ENCODE measurements around the gene AKAP8L. TPM values are rescaled to one million over a fixed set of nuclear protein-coding genes. Genes with fewer than 3 reads are reported as not detected.

Gene AKAP8L
- total and polyA plus RNA-seq, 2 experiments from 2014 or later, result 88.7 to 155 TPM

GRCh38 chr19:15455996-15456395, 37.2 kb upstream of the AKAP8L start:
- H3K27me3 ChIP-seq, result peaks cover 63% of the 10 kb centered on the region
- DNase-seq (ENCODE audit: low spot score), result no peak
- no peak overlapping the region for H2AFZ ChIP-seq
- no peaks in the 10 kb centered on the region for H3K36me3 ChIP-seq (replicated peaks; ENCODE audit: insufficient read depth, low read depth)
- no peak overlapping the region for H3K27ac ChIP-seq
- H3K4me2 ChIP-seq, result no peak overlapping the region
- no peaks in the 10 kb centered on the region for H3K9me2 ChIP-seq (replicated peaks; ENCODE audit: insufficient read depth)
- 85% methylated on average over 9 of the region's 9 CpGs for WGBS (ENCODE audit: low lambda C conversion rate, missing lambda C conversion rate)
- peaks cover 3% of the 10 kb centered on the region for H3K4me1 ChIP-seq (ENCODE audit: insufficient read depth)
- H3K9me3 ChIP-seq (ENCODE audit: low read depth), result no peaks in the 10 kb centered on the region
- H3K79me2 ChIP-seq, result no peaks in the 10 kb centered on the region
- H4K20me1 ChIP-seq (ENCODE audit: insufficient read depth, poor library complexity, severe bottlenecking), result no peaks in the 10 kb centered on the region
- TF ChIP-seq CTCF (IDR thresholded peaks at IDR 0.05; ENCODE audit: poor library complexity) (no peak), EZH2 (IDR thresholded peaks at IDR 0.05; ENCODE audit: borderline replicate concordance) (no peak), EZH2phosphoT487 (IDR thresholded peaks at IDR 0.05; ENCODE audit: low read depth, severe bottlenecking, unreplicated experiment) (no peak)
- H3K4me3 ChIP-seq, result no peak overlapping the region

GRCh38 chr19:15453906-15454860, 35.4 kb upstream of the AKAP8L start:
- TF ChIP-seq EZH2phosphoT487 (IDR thresholded peaks at IDR 0.05; ENCODE audit: low read depth, severe bottlenecking, unreplicated experiment), result no peak
- TF ChIP-seq CTCF (IDR thresholded peaks at IDR 0.05; ENCODE audit: poor library complexity), result no peak
- TF ChIP-seq EZH2 (IDR thresholded peaks at IDR 0.05; ENCODE audit: borderline replicate concordance), result no peak
- Histone ChIP-seq H2AFZ (no peak overlapping the region), H3K36me3 (replicated peaks; ENCODE audit: insufficient read depth, low read depth) (no peaks in the 10 kb centered on the region), H3K9me2 (replicated peaks; ENCODE audit: insufficient read depth) (no peaks in the 10 kb centered on the region), H4K20me1 (ENCODE audit: insufficient read depth, poor library complexity, severe bottlenecking) (no peaks in the 10 kb centered on the region), H3K4me2 (no peak overlapping the region), H3K9me3 (ENCODE audit: low read depth) (no peaks in the 10 kb centered on the region), H3K27me3 (peaks cover 50% of the 10 kb centered on the region), H3K79me2 (no peaks in the 10 kb centered on the region), H3K27ac (no peak overlapping the region), H3K4me3 (no peak overlapping the region), H3K4me1 (ENCODE audit: insufficient read depth) (peaks cover 3% of the 10 kb centered on the region)
- 92% methylated on average over 17 of the region's 17 CpGs for WGBS (ENCODE audit: low lambda C conversion rate, missing lambda C conversion rate)
- no peak for DNase-seq (ENCODE audit: low spot score)

GRCh38 chr19:15453091-15453578, 34.3 kb upstream of the AKAP8L start:
- Histone ChIP-seq H3K79me2 (no peaks in the 10 kb centered on the region), H3K9me3 (ENCODE audit: low read depth) (no peaks in the 10 kb centered on the region), H3K4me2 (peak overlapping the region; percentile 90), H3K27ac (no peak overlapping the region), H2AFZ (no peak overlapping the region), H3K27me3 (peaks cover 47% of the 10 kb centered on the region), H3K4me1 (ENCODE audit: insufficient read depth) (peaks cover 6% of the 10 kb centered on the region), H4K20me1 (ENCODE audit: insufficient read depth, poor library complexity, severe bottlenecking) (no peaks in the 10 kb centered on the region), H3K36me3 (replicated peaks; ENCODE audit: insufficient read depth, low read depth) (no peaks in the 10 kb centered on the region), H3K4me3 (no peak overlapping the region), H3K9me2 (replicated peaks; ENCODE audit: insufficient read depth) (no peaks in the 10 kb centered on the region)
- DNase-seq (ENCODE audit: low spot score), result peak; percentile 51
- WGBS (ENCODE audit: low lambda C conversion rate, missing lambda C conversion rate), result 17% methylated on average over 44 of the region's 44 CpGs
- TF ChIP-seq EZH2phosphoT487 (IDR thresholded peaks at IDR 0.05; ENCODE audit: low read depth, severe bottlenecking, unreplicated experiment) (no peak), CTCF (IDR thresholded peaks at IDR 0.05; ENCODE audit: poor library complexity) (peak; percentile 26), EZH2 (IDR thresholded peaks at IDR 0.05; ENCODE audit: borderline replicate concordance) (peak; percentile 50)

All from hepatocyte (in vitro differentiated cells).